IPS-15b (cell line): ENCODE data around the gene VAX1.

Experiments
- H3K27me3 ChIP-seq: one replicate; pipeline ENCODE4 v1.6.1; 2013; ENCODE audit warnings: low read length; ENCODE audit not compliant: control insufficient read depth, insufficient read depth
- H3K36me3 ChIP-seq: one replicate; pipeline ENCODE4 v1.6.1; 2013; ENCODE audit warnings: low read length; ENCODE audit not compliant: control insufficient read depth, insufficient read depth
- H3K4me1 ChIP-seq: one replicate; pipeline ENCODE4 v1.6.1; 2013; ENCODE audit warnings: mild to moderate bottlenecking, low read length; ENCODE audit not compliant: control insufficient read depth, insufficient read depth
- H3K4me3 ChIP-seq: one replicate; pipeline ENCODE4 v1.5.1; 2013; ENCODE audit warnings: low read depth, low read length
- H3K9ac ChIP-seq: one replicate; pipeline ENCODE4 v1.6.1; 2013; ENCODE audit warnings: low read depth, mild to moderate bottlenecking, low read length
- H3K9me3 ChIP-seq: one replicate; pipeline ENCODE4 v1.6.1; 2013; ENCODE audit warnings: mild to moderate bottlenecking, low read length; ENCODE audit not compliant: control insufficient read depth, insufficient read depth

VAX1 gene

DNA sequence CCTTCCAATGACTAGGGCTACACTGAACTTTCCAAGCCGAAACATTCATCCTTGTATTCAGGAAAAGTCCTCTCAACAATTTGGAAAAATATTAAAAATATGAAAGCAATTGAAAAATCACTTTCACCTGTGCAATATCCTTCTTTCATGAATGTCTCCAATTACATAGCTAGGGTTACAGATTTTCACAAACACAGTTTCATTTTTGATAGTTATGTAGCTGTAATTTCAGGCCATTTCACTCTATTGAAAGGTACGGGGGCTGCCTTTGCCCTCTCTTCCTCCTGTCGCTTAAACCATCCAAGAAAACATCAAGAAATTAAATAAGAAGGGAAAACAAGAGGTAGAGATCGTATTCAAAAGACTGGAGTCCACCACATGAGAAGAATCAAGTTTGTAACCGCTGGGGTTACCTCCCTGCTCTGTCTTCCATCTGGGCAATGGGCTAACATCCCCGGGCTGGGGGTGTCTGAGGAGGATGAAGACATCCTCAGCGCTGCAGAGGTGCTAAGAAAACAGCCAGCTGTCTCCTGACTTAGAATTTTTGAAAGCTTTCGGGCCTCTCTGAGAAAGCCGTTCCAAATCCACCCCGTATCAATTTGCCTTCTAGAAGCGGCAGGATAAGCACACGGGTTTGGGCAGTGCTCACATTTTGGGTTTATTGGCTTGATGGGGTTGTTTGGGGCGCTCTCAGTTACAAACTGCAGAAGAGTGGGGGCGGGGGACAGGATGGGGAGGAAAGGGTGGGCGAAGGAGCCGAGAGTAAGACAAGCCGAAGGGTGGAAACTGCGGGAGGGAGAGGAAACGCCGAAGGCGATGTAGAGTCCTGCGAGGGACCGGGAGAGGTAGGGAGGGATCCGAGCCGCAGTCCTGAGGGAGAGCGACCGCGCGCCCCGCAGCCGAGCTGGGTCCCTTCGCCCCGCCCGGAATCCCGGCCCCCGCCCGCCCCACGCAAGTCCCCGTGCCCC, 24.3 kb upstream of the VAX1 start:
- H3K9me3 ChIP-seq: no peaks in the 10 kb centered on the region
- peak overlapping the region; percentile 35 for H3K4me3 ChIP-seq
- no peak overlapping the region for H3K9ac ChIP-seq
- H3K36me3 ChIP-seq: no peaks in the 10 kb centered on the region
- peaks cover 96% of the 10 kb centered on the region for H3K27me3 ChIP-seq
- peaks cover 25% of the 10 kb centered on the region for H3K4me1 ChIP-seq

GRCh38 chr10:117161386-117162033, 23.4 kb upstream of the VAX1 start:
- H3K36me3 ChIP-seq: no peaks in the 10 kb centered on the region
- peak overlapping the region; percentile 15 for H3K4me3 ChIP-seq
- no peak overlapping the region for H3K9ac ChIP-seq
- peaks cover 25% of the 10 kb centered on the region for H3K4me1 ChIP-seq
- peaks cover 96% of the 10 kb centered on the region for H3K27me3 ChIP-seq
- H3K9me3 ChIP-seq: no peaks in the 10 kb centered on the region

DNA sequence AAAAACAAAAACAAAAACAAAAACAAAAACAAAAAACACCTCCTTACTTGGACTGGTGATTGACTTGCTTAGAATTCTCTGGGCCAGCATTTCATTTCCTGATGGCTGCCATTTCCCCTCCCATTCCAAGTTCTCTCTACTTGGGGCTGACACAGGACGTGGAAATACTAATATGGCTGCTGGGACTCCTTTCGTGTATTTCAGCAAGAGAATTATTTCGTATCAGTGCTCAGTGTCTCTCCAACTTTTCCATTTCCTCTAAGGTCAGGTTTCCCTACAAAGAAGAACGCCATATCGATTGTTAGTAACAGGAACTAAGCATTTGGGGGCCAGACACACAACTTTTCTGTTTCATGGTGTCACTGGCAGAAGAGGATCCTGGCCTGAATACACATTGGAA, 22.5 kb upstream of the VAX1 start:
- Histone ChIP-seq H3K4me3 (no peak overlapping the region), H3K9me3 (no peaks in the 10 kb centered on the region), H3K4me1 (peaks cover 21% of the 10 kb centered on the region), H3K27me3 (peaks cover 96% of the 10 kb centered on the region), H3K36me3 (no peaks in the 10 kb centered on the region), H3K9ac (no peak overlapping the region)

DNA sequence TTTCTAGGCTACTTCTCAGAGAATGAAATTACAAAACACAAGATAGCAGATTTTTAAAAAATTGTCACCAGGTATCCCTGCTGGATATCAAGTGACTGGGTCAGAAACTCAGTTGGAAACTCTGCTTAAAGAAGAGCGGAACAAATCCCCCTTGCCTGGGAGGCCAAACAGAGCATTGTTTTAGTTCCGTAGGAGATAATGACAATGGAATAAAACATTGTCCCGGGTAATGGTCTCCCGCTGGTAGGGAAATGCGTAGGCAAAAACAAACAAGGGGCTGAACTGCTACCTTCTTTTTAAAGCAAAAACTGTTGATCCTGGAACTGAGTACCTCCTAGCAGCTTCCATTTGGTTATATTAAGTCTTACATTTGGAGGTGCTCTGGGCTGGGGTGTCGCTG, 21.3 kb upstream of the VAX1 start:
- no peak overlapping the region for H3K9ac ChIP-seq
- H3K27me3 ChIP-seq: peaks cover 96% of the 10 kb centered on the region
- H3K9me3 ChIP-seq: no peaks in the 10 kb centered on the region
- H3K36me3 ChIP-seq: no peaks in the 10 kb centered on the region
- H3K4me1 ChIP-seq: peaks cover 21% of the 10 kb centered on the region
- H3K4me3 ChIP-seq: no peak overlapping the region

DNA sequence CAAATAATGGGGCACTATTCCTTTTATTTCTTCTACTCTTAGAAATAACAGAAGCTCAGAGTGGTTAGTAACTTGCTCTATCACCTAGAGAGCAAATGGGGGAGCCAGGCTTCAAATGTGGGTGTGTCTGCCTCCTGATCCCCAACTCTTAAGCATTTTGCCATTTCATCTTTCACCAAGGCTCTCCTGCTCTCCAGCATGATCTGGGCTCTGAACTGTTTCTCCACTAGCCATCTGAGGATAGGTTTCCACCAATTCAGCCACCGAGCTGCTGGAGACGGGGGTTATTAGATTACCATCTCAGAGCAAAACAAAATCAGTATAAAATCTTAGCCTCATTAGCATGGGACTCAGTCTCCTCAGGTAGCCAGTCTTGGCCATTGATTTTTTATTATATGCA, 20.2 kb upstream of the VAX1 start:
- no peak overlapping the region for H3K4me3 ChIP-seq
- H3K9me3 ChIP-seq: no peaks in the 10 kb centered on the region
- H3K4me1 ChIP-seq: peaks cover 21% of the 10 kb centered on the region
- H3K36me3 ChIP-seq: no peaks in the 10 kb centered on the region
- H3K27me3 ChIP-seq: peaks cover 96% of the 10 kb centered on the region
- no peak overlapping the region for H3K9ac ChIP-seq

DNA sequence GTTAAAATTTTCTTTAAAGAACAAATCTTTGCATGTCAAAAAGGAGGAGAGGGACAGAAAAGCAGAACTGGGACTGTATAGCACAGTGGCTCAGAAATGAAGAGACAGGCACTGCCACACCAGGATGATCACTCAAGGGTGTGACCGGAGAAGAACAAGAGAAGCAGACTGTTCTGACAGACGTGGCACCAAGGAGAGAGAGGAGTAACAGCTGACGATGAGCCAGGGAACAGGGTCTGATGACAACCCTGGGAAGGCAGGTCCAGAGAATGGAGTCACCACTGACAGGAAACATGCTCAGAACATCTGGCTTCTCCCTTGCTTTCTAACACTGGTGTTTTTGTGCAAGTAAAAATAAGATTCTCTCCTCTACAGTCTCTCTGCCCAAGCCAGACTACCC, 14.6 kb upstream of the VAX1 start:
- no peaks in the 10 kb centered on the region for H3K36me3 ChIP-seq
- no peaks in the 10 kb centered on the region for H3K4me1 ChIP-seq
- H3K9ac ChIP-seq: no peak overlapping the region
- peaks cover 96% of the 10 kb centered on the region for H3K27me3 ChIP-seq
- no peak overlapping the region for H3K4me3 ChIP-seq
- H3K9me3 ChIP-seq: no peaks in the 10 kb centered on the region

DNA sequence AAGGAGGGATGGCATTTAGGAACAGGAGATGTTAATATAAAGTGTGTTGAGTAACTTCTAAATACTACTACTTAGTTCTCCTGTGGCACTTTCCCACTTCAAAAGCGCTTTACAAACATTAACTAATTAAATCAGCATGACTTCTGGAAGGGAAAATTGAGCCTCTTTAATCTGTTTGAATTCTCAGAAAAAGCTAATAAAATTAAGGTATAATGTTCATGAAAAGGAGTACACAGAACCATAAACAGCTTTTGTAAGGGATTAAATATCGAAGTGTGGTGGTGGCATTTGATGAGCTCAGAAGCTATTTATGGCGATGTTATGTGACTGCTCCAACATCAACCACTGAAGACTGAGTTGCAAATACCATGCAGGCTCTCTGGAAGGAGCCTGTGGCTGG, 10.2 kb upstream of the VAX1 start:
- Histone ChIP-seq H3K27me3 (peaks cover 95% of the 10 kb centered on the region), H3K36me3 (no peaks in the 10 kb centered on the region), H3K4me1 (no peaks in the 10 kb centered on the region)

DNA sequence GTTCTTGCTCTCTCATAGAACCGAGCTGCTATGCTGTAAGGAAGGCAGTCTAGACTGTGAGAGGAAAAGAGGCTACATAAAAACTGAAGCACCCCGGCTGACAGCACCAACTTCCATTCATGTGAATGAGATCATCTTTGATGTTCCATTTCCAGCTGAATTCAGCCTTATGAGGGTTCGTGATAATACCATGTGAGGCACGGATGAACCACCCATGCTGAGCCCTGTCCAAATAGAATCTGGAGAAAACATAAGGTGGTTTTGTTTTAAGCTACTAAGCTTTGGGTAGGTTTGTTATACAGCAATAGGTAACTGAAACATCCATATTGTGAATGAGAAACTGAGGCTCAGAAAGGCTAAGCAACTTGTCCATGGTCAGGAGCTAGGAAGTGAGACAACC, 6.9 kb upstream of the VAX1 start:
- H3K9me3 ChIP-seq: peaks cover 10% of the 10 kb centered on the region
- H3K4me3 ChIP-seq: no peak overlapping the region
- no peak overlapping the region for H3K9ac ChIP-seq
- H3K27me3 ChIP-seq: peaks cover 99% of the 10 kb centered on the region
- H3K36me3 ChIP-seq: no peaks in the 10 kb centered on the region
- H3K4me1 ChIP-seq: no peaks in the 10 kb centered on the region

More for the DNA sequence above, 10.2 kb upstream of the VAX1 start:
- peaks cover 10% of the 10 kb centered on the region for H3K9me3 ChIP-seq
- no peak overlapping the region for H3K9ac ChIP-seq
- no peak overlapping the region for H3K4me3 ChIP-seq

GRCh38 chr10:117143103-117143823, 5.2 kb upstream of the VAX1 start:
- peaks cover 96% of the 10 kb centered on the region for H3K27me3 ChIP-seq
- no peak overlapping the region for H3K9ac ChIP-seq
- no peak overlapping the region for H3K4me3 ChIP-seq
- H3K4me1 ChIP-seq: peaks cover 2% of the 10 kb centered on the region
- peaks cover 10% of the 10 kb centered on the region for H3K9me3 ChIP-seq
- H3K36me3 ChIP-seq: no peaks in the 10 kb centered on the region

DNA sequence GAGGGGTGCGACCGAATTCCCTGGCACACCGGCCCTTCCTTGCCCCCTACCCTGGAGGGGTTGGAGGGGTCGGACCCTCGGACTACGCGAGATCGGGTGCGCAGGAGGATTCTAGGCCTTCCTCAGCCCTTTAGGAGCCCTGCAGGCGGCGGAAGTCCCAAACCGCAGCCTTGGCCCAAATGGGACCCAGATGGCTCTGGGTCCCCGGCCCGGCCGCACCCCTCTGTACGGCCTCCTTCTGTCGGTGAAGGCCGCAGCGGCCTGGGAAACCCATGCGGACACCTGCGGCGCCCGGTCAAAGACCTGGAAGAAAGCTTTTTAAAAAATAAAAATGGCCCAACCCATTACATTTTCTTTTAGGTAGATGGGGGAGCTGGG, 2.4 kb upstream of the VAX1 start:
- Histone ChIP-seq H3K9me3 (peaks cover 10% of the 10 kb centered on the region), H3K36me3 (no peaks in the 10 kb centered on the region), H3K27me3 (peaks cover 96% of the 10 kb centered on the region), H3K9ac (no peak overlapping the region), H3K4me1 (peaks cover 2% of the 10 kb centered on the region), H3K4me3 (peak overlapping the region; percentile 30)

- H3K9ac ChIP-seq: no peak overlapping the region
- H3K9me3 ChIP-seq: peaks cover 4% of the 10 kb centered on the region
- H3K27me3 ChIP-seq: peaks cover 97% of the 10 kb centered on the region
- H3K4me3 ChIP-seq: peak overlapping the region; percentile 30
- H3K36me3 ChIP-seq: no peaks in the 10 kb centered on the region
- peaks cover 2% of the 10 kb centered on the region for H3K4me1 ChIP-seq
Measured at GRCh38 chr10:117139581-117140524, 1.8 kb upstream of the VAX1 start.
